K562 (cell line): Measurements from ENCODE around the gene SPHK2. TPM values are rescaled to one million over a fixed set of nuclear protein-coding genes. Genes with fewer than 3 reads are reported as not detected.
A peak's percentile ranks its signal among the peaks of the same experiment; 100 is the strongest.

Source experiments
- ATAC-seq: fragments of 200-7000 bp; cut with Tn5 transposase; 3 replicates; pipeline ENCODE4 v1.9.1; 2020; ENCODE audit warnings: moderate library complexity
- BruUV-seq: library from RNA; stranded (reverse); fragments of 400-500 nt; replicated peaks from 2 replicates; lab custom pipeline; 2021; lab: Mats Ljungman, UMichigan
- CTCF ChIA-PET: fragments of 300-600 bp; formaldehyde crosslinking; extraction: SDS; loops from one replicate; lab custom pipeline; 2021; ENCODE audit warnings: low intra/inter-chr PET ratio; lab: Yijun Ruan, JAX
- POLR2A ChIA-PET: fragments of 300-600, 350-650 bp; sonication (Branson Sonifier 250); formaldehyde crosslinking; extraction: SDS; loops from one replicate; lab custom pipeline; 2021; ENCODE audit warnings: antibody characterized with exemption, inconsistent platforms; lab: Yijun Ruan, JAX
- DNase-seq, 4 experiments: peaks; one replicate each; pipeline versions ENCODE4 v3.0.0 to v3.0.0-alpha.2; 2011 to 2018; ENCODE audit warnings: low spot score in 3 of 4, mixed read lengths in 3 of 4; ENCODE audit errors: extremely low read depth in 1 of 4
- FAIRE-seq: peaks from 2 replicates; lab custom pipeline; 2011; peaks lifted over from hg19 to GRCh38; lab: Jason Lieb, UNC
- H2AFZ ChIP-seq: 2 replicates; pipeline ENCODE4 v1.6.0; 2011; ENCODE audit warnings: low read depth, low read length, control low read depth, inconsistent platforms
- H3K27ac ChIP-seq: fragments of 200-600 bp; 3 replicates; pipeline ENCODE4 v1.8.0; 2011; ENCODE audit warnings: low read depth, mild to moderate bottlenecking, control low read depth, inconsistent platforms, low read length, moderate library complexity, mixed read lengths; ENCODE audit errors: extremely low read depth
- H3K27me3 ChIP-seq, 2 experiments: fragments of 300-600 bp in 1 of 2; 2 replicates in 1 of 2; 3 replicates in 1 of 2; pipeline versions ENCODE4 v1.6.0 to v1.8.0; 2011; ENCODE audit warnings: inconsistent platforms in 2 of 2, low read length in 2 of 2, mild to moderate bottlenecking in 1 of 2, mixed read lengths in 1 of 2, moderate library complexity in 1 of 2; ENCODE audit not compliant: control insufficient read depth in 2 of 2, insufficient read depth in 2 of 2
- H3K36me3 ChIP-seq: fragments of 300-600 bp; 3 replicates; pipeline ENCODE4 v1.8.0; 2011; ENCODE audit warnings: mild to moderate bottlenecking, low read length, inconsistent platforms; ENCODE audit not compliant: control insufficient read depth, insufficient read depth
- H3K4me1 ChIP-seq, 2 experiments: fragments of 200-600 bp in 1 of 2; replicated peaks in 1 of 2; 2 replicates in 1 of 2; 3 replicates in 1 of 2; pipeline versions ENCODE4 v1.5.1 to v1.8.0; 2011; ENCODE audit warnings: inconsistent platforms in 2 of 2, low read length in 2 of 2, mild to moderate bottlenecking in 1 of 2, mixed read lengths in 1 of 2, moderate library complexity in 1 of 2; ENCODE audit not compliant: control insufficient read depth in 2 of 2, insufficient read depth in 2 of 2
- H3K4me2 ChIP-seq: 2 replicates; pipeline ENCODE4 v1.6.1; 2011; ENCODE audit warnings: low read length, control low read depth, inconsistent platforms, mixed read lengths; ENCODE audit not compliant: insufficient read depth
- H3K4me3 ChIP-seq: fragments of 200-600 bp; sonication (generic), shearing (Covaris generic); 2 replicates; pipeline ENCODE4 v1.5.1; 2016; ENCODE audit warnings: control low read depth, inconsistent platforms
- H3K79me2 ChIP-seq: fragments of 200-600 bp; 3 replicates; pipeline ENCODE4 v1.8.0; 2011; ENCODE audit warnings: low read length, inconsistent platforms; ENCODE audit not compliant: control insufficient read depth, insufficient read depth
- H3K9ac ChIP-seq, 2 experiments: 2 replicates each; pipeline versions ENCODE4 v1.6.0 to v1.6.1; 2011; ENCODE audit warnings: low read depth in 2 of 2, low read length in 2 of 2, control low read depth in 1 of 2, inconsistent platforms in 1 of 2, mild to moderate bottlenecking in 1 of 2, mixed read lengths in 1 of 2; ENCODE audit not compliant: insufficient read depth in 1 of 2
- H3K9me1 ChIP-seq: one replicate; pipeline ENCODE4 v1.6.0; 2011; ENCODE audit warnings: inconsistent platforms, mild to moderate bottlenecking, low read length, moderate library complexity; ENCODE audit not compliant: control insufficient read depth, insufficient read depth
- H3K9me3 ChIP-seq: replicated peaks from 2 replicates; pipeline ENCODE4 v1.5.1; 2011; ENCODE audit warnings: low read depth, low read length, inconsistent platforms; ENCODE audit not compliant: control insufficient read depth, insufficient read depth
- H4K20me1 ChIP-seq: replicated peaks from 2 replicates; pipeline ENCODE4 v1.6.1; 2011; ENCODE audit warnings: low read length, inconsistent platforms, mixed read lengths; ENCODE audit not compliant: control insufficient read depth, insufficient read depth
- HDAC1 ChIP-seq, 2 experiments: fragments of 450-650 bp; IDR thresholded peaks; 2 replicates each; pipeline ENCODE4 v1.6.1; 2016 to 2017; ENCODE audit warnings: inconsistent platforms in 1 of 2, mild to moderate bottlenecking in 1 of 2, moderate library complexity in 1 of 2
- HDAC2 ChIP-seq: fragments of 450-650 bp; IDR thresholded peaks from 2 replicates; pipeline ENCODE4 v1.6.1; 2016; ENCODE audit warnings: mild to moderate bottlenecking
- KDM1A ChIP-seq, 2 experiments: fragments of 450-650 bp; IDR thresholded peaks; 2 replicates each; pipeline ENCODE4 v1.6.1; 2016; ENCODE audit warnings: mild to moderate bottlenecking in 2 of 2
- NCOA4 ChIP-seq: fragments of 450-650 bp; IDR thresholded peaks from 2 replicates; pipeline ENCODE4 v1.6.1; 2018; ENCODE audit warnings: mild to moderate bottlenecking; ENCODE audit not compliant: partially characterized antibody
- RBM22 ChIP-seq: fragments of 200-400 bp; formaldehyde crosslinking; IDR thresholded peaks from 2 replicates; pipeline ENCODE4 v1.6.1; 2018; ENCODE audit warnings: low read length, low read depth; ENCODE audit not compliant: poor library complexity, severe bottlenecking
- RCOR1 ChIP-seq, 2 experiments: IDR thresholded peaks; 2 replicates each; pipeline ENCODE4 v1.6.1; 2012; ENCODE audit warnings: low read depth in 2 of 2, low read length in 2 of 2, borderline replicate concordance in 1 of 2, improper control_type of control experiment in 1 of 2
- ZEB2 ChIP-seq: fragments of 450-650 bp; IDR thresholded peaks from 2 replicates; pipeline ENCODE4 v1.6.1; 2016
- ZNF76 ChIP-seq: fragments of 250-450 bp; sonication (Bioruptor Pico); IDR thresholded peaks from 2 replicates; pipeline ENCODE4 v1.4.0; 2020; ENCODE audit warnings: mild to moderate bottlenecking, moderate library complexity, borderline replicate concordance
- WGBS: fragments of 100-300 bp; shearing (Covaris generic); methylation state at CpG from one replicate; pipeline ENCODE4 v1.1.6; 2016; ENCODE audit warnings: low coverage, mixed read lengths; ENCODE audit not compliant: insufficient coverage; ENCODE audit errors: missing lambda C conversion rate; 5-methylcytosine and 5-hydroxymethylcytosine counted together
- in situ Hi-C: fragments of 300-500 bp; cut with MboI; formaldehyde crosslinking; loops from 4 replicates; pipeline ENCODE4 v1.15.0; 2018; ENCODE audit warnings: inconsistent platforms, mixed read lengths
- intact Hi-C: fragments of 100-400 bp; cut with micrococcal nuclease; formaldehyde crosslinking; loops from 2 replicates; pipeline ENCODE4 v1.14.2; 2022
- polyA plus RNA-seq, 8 experiments: library from polyadenylated mRNA; depleted of rRNA in 4 of 8; stranded (reverse) in 5 of 8; unstranded in 3 of 8; fragments of >200 nt; fragmentation: Nextera tagmentation in 2 of 8; fragmentation: Illumina TruSeq in 1 of 8; extraction: Ambion mirVana in 2 of 8; extraction: Trizol in 1 of 8; gene quantifications; 2 replicates each; pipeline versions ENCODE4 v1.2.1 to v1.2.3, GENCODE V29; 2011 to 2014; ENCODE audit warnings: inconsistent platforms in 1 of 8, missing spikeins in 1 of 8
- total RNA-seq, 7 experiments: library from RNA; depleted of rRNA in 6 of 7; stranded (reverse); fragments of >200 nt in 6 of 7; fragmentation: Illumina TruSeq in 2 of 7; extraction: Trizol in 2 of 7; gene quantifications; 2 replicates each; pipeline versions ENCODE4 v1.2.1 to v1.2.3, GENCODE V29; 2011 to 2021; ENCODE audit warnings: low replicate concordance in 1 of 7

The SPHK2 gene
- total and polyA plus RNA-seq, 9 of the 15 experiments (the other 6 are each of a cell fraction or from before 2014, with no cell fraction given), result 0.10 to 15.2 (median 2.9) TPM

- DNase-seq (no peak), ATAC-seq (no peak), FAIRE-seq (no peak)
- no peaks in the 10 kb centered on the region for H4K20me1 ChIP-seq
- CTCF ChIA-PET, result no interaction called here
- no peak overlapping the region for H3K4me2 ChIP-seq
- no peak overlapping the region for H3K4me3 ChIP-seq
- H3K9me1 ChIP-seq, result no peaks in the 10 kb centered on the region
- BruUV-seq, result no TSS peak
- no peak overlapping the region for H2AFZ ChIP-seq
- intact Hi-C loops, result no loop called here
- no peak overlapping the region for H3K27ac ChIP-seq
- no peaks in the 10 kb centered on the region for H3K27me3 ChIP-seq
- no peaks in the 10 kb centered on the region for H3K36me3 ChIP-seq
- peaks cover 16 to 20% of the 10 kb centered on the region in 2 experiments; a peak in 4 of 5 replicates for H3K4me1 ChIP-seq
- POLR2A ChIA-PET, result no interaction called here
- TF ChIP-seq ZEB2, result no peak
- TF ChIP-seq RBM22, result no peak
- TF ChIP-seq ZNF76, result no peak
- no peak for TF ChIP-seq NCOA4
- peak in 1 of 2 experiments; percentile 78; a peak in 1 of 4 replicates for TF ChIP-seq HDAC1 (IDR thresholded peaks at IDR 0.05)
- TF ChIP-seq HDAC2, result peak; percentile 64; the same call in 1 of the 2 replicates
- peak; percentile 92 to 93 for TF ChIP-seq KDM1A (IDR thresholded peaks at IDR 0.05)
- peak in 1 of 2 experiments; percentile 93; a peak in 3 of 4 replicates for TF ChIP-seq RCOR1 (IDR thresholded peaks at IDR 0.05; ENCODE audit: borderline replicate concordance in 1 of 2, low read depth in 2 of 2, low read length in 2 of 2)
- no peaks in the 10 kb centered on the region for H3K9me3 ChIP-seq
- no peak overlapping the region; a peak in 1 of 4 replicates for H3K9ac ChIP-seq
- H3K79me2 ChIP-seq, result no peaks in the 10 kb centered on the region
- WGBS, result 41% methylated on average over 11 of the region's 11 CpGs
- in situ Hi-C loops, result no loop called here
These were observed 49.5 kb upstream of the SPHK2 start for GRCh38 chr19:48569814-48570213.
